ENCODE measurements around the gene KCTD14.
"Not testable (repeated sequence)": the region's sequence is repeated elsewhere in the genome, so short reads cannot be mapped to it uniquely, and the experiment has no call there.

The KCTD14 gene

DNA sequence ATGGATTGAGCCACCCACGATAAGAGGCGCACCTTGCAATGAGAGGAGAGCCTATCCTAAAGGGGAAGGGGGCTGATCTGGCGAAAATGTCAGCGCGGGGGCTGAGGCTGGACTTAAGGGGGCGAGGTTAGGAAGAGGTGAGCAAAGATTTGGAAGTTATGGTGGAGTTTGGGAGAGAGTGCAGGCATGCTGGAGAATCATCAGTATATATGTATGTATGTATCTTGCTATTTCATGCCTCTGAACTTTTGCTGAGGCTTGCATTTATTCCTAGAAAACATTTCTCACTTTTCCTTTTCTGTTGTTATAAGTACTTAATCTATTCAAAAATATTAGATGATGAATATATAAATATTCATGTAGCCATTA, 23.4 kb upstream of the KCTD14 start:
- no peak for DNase-seq (ENCODE audit: low spot score)

GRCh38 chr11:78045851-78046485, 22.9 kb upstream of the KCTD14 start:
- DNase-seq (ENCODE audit: low spot score) = peak; percentile 95

- DNase-seq (ENCODE audit: low spot score) = no peak
Measured at GRCh38 chr11:78044706-78045105, 21.6 kb upstream of the KCTD14 start.

- DNase-seq (ENCODE audit: low spot score) = no peak
Measured at GRCh38 chr11:78041843-78042440, 18.9 kb upstream of the KCTD14 start.

DNA sequence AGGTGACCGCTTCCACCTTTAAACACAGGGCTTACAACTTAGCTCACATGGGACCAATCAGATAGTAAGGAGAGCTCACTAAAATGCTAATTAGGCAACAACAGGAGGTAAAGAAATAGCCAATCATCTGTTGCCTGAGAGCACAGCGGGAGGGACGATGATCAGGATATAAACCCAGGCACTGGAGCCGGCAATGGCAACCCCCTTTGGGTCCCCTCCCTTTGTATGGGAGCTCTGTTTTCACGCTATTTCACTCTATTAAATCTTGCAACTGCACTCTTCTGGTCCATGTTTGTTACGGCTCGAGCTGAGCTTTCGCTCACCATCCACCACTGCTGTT, 18.3 kb upstream of the KCTD14 start:
- not testable (repeated sequence) for DNase-seq (ENCODE audit: low spot score)

DNA sequence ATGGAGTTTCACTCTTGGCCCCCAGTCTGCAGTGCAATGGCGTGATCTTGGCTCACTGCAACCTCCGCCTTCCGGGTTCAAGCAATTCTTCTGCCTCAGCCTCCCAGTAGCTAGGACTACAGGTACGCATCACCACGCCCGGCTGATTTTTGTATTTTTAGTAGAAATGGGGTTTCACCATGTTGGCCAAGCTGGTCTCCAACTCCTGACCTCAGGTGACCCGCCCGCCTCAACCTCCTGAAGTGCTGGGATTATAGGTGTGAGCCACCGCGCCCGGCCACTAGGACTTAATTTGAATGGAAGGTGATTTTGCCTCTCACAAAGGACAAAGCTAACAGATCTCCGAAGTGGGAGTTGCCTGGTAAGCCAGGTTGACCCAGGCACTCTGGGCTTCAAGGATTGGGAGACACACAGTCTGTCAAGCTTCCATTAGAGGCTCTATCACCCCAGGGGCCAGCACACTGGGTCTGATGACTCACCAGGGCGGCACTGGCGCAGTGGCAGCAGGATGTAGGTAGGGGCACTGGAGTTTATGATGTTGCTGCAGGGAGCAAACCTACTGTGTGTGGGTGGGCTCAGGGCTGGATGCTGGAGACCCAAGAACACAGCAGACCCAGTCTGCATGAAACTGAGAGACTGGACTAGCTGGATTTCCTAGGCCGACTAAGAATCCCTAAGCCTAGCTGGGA, 17.8 kb upstream of the KCTD14 start:
- no peak for DNase-seq (ENCODE audit: low spot score)

GRCh38 chr11:78039919-78040671, 17.0 kb upstream of the KCTD14 start:
- DNase-seq (ENCODE audit: low spot score) = peak; percentile 88

DNA sequence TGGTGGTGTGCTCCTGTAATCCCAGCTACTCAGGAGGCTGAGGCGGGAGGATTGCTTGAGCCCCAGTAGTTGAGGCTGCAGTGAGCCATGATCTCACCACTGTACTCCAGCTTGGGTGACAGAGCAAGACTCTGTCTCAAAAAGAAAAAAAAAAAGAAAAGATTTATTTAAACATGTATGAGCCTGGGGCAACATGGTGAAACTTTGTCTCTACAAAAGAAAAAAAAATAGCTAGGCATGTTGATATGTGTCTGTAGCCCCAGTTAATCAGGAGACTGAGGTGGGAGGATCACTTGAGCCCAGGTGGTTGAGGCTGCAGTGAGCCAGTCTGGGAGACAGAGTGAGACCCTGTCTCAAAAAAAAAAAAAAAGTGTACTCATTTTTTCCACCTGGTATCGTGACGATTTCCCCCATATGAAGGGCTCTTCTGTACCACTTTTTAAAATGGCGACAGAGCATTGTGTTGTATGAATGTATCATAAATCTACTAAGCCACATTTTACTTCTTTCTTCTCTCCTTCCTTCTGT, 16.4 kb upstream of the KCTD14 start:
- DNase-seq (ENCODE audit: low spot score) = no peak

DNA sequence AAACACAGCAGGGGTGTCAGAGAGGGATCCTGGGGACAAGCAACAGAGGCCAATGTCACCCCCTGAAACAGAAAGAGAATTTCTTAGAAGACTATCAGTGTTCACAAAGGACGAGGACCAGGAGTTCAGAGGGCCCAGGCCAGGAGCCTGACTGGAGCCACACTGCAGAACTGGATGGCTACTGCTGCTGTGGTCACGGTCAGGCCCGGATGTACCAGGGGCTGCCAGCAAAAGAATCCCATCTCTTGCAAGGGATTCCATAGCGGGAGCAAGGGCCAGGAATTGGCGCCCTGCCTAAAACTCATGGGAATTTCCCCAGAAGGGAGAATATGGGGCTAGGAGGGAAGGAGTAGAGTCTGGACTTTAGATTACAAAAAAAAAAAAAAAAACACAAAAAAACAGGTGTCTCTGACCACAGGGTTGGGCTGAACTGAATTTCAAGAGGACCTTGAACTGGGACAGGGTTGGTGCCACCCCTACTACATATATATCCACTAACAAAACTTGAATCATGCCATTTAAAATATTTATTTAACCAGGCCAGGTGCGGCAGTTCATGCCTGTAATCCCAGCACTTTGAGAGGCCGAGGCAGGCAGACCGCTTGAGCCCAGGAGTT, 15.7 kb upstream of the KCTD14 start:
- DNase-seq (ENCODE audit: low spot score) = no peak

- no peak for DNase-seq (ENCODE audit: low spot score)
Measured at GRCh38 chr11:78037825-78038620, 14.9 kb upstream of the KCTD14 start.

DNA sequence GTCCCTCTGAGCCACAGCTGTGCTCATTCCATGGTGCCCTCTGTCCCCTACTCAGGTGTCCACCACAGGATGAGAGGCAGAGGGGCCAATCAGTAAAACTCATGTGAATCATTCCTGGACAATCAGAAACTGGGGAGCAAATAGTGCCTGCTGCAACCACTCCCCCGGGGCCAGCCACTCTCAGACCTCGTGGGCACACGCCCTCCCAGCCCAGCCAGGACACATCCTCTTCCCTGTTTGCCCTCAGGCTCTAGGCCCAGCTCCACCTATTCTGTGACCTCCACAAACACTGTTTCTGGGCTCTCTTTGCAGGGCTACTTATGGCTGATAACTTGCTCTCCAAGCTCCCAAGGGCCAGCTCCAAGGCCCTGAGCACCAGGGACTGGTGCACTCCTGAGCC, 14.0 kb upstream of the KCTD14 start:
- no peak for DNase-seq (ENCODE audit: low spot score)

DNA sequence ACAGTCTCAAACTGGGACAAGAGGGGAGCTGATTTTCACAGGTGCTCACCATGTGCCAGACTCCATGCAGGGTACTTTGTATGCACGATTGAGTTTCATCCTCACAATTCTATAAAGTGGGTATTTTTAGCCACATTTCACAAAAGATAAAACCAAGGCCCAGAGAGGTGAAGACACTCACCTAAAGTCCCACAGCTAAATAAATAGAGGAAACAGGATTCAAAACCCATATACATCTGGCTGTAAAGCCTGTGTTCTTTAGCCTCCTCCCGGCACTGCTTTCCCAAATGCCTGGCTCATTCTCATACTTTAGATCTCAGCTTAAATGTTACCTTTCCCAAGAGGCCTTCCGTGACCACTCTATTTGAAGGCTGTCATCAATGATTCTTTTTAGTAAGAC, 13.2 kb upstream of the KCTD14 start:
- DNase-seq (ENCODE audit: low spot score) = no peak

GRCh38 chr11:78034623-78035022, 11.5 kb upstream of the KCTD14 start:
- no peak for DNase-seq (ENCODE audit: low spot score)

GRCh38 chr11:78033040-78033439, 10.0 kb upstream of the KCTD14 start:
- DNase-seq (ENCODE audit: low spot score) = no peak

- no peak for DNase-seq (ENCODE audit: low spot score)
Measured at GRCh38 chr11:78032090-78032489, 9.0 kb upstream of the KCTD14 start.

GRCh38 chr11:78031629-78032028, 8.6 kb upstream of the KCTD14 start:
- DNase-seq (ENCODE audit: low spot score) = no peak

GRCh38 chr11:78030429-78031325, 7.6 kb upstream of the KCTD14 start:
- peak; percentile 66 for DNase-seq (ENCODE audit: low spot score)

DNA sequence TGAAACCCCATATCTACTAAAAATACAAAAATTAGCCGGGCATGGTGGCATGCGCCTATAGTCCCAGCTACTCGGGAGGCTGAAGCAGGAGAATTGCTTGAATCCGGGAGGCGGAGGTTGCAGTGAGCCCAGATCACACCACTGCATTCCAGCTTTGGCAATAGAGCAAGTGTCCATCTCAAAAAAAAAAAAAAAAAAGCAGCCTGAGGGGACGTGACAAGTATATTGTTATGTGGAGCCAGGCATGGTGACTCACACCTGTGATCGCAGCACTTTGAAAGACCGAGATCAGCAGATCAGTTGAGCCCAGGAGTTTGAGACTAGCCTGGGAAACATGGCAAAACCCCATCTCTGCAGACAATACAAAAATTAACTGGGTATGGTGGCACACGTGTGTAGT, 5.3 kb upstream of the KCTD14 start:
- DNase-seq (ENCODE audit: low spot score) = not testable (repeated sequence)

DNA sequence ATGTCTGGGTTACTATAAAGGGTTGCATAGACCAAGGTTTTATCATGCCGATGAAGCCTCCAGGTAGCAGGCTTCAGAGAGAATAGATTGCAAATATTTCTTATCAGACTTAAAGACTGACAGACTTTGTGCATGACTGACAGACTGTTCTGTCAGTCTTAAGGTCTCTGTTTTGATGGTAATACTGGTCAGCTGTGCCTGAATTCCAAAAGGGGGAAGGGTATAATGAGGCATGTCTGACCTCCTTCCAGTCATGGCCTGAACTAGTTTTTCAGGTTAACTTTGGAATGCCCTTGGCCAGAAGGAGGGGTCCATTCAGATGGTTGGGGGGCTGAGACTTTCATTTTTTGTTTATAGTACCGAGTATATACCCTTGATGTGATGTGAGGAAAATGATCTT, 4.7 kb upstream of the KCTD14 start:
- DNase-seq (ENCODE audit: low spot score) = no peak

DNA sequence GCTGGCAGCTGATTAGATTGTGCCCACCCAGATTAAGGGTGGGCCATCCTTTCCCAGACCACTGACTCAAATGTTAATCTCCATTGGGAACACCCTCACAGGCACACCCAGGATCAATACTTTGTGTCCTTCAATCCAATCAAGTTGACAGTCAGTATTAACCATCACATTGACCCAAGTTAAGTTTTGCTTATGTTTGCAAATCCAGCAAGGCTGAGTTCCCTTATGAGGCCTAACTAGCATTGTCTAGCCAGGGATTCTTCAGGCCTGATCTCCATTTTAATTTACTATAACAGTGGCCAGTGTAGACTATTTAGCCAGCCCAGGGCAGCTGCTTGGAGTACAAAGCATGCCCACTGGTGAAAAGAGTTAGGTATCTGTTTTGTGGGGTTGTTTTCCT, 2.3 kb upstream of the KCTD14 start:
- DNase-seq (ENCODE audit: low spot score) = no peak
